ACC112 (cell line): ENCODE results near the gene AOC3.
"Not testable (repeated sequence)": the region's sequence is repeated elsewhere in the genome, so short reads cannot be mapped to it uniquely, and the experiment has no call there.

Experiments used
- H2AFZ ChIP-seq: fragments of 200-600 bp; sonication (generic); one replicate; pipeline ENCODE4 v1.6.0; 2017; ENCODE audit warnings: antibody characterized with exemption, low read length; ENCODE audit not compliant: unreplicated experiment
- H3K27ac ChIP-seq: fragments of 200-600 bp; sonication (generic); 2 replicates; pipeline ENCODE4 v1.5.1; 2014; ENCODE audit warnings: low read depth, mild to moderate bottlenecking, antibody characterized with exemption, low read length, moderate library complexity
- H3K27me3 ChIP-seq: fragments of 200-600 bp; sonication (generic); 2 replicates; pipeline ENCODE4 v1.6.1; 2014; ENCODE audit warnings: mild to moderate bottlenecking, antibody characterized with exemption, low read length, moderate library complexity, mixed read lengths; ENCODE audit not compliant: insufficient read depth
- H3K36me3 ChIP-seq: fragments of 200-600 bp; sonication (generic); 2 replicates; pipeline ENCODE4 v1.6.1; 2016; ENCODE audit warnings: mild to moderate bottlenecking, antibody characterized with exemption, low read length, moderate library complexity, mixed read lengths; ENCODE audit not compliant: insufficient read depth
- H3K4me1 ChIP-seq: fragments of 200-600 bp; sonication (generic); one replicate; pipeline ENCODE4 v1.6.1; 2016; ENCODE audit warnings: low read length, mixed read lengths; ENCODE audit not compliant: insufficient read depth, unreplicated experiment, control insufficient read depth
- H3K4me3 ChIP-seq: fragments of 200-600 bp; sonication (generic); 2 replicates; pipeline ENCODE4 v1.5.1; 2014; ENCODE audit warnings: mild to moderate bottlenecking, low read depth, low read length
- H3K79me2 ChIP-seq: fragments of 200-600 bp; sonication (generic); one replicate; pipeline ENCODE4 v1.6.0; 2016; ENCODE audit warnings: low read length; ENCODE audit not compliant: control insufficient read depth, unreplicated experiment, insufficient read depth

Gene AOC3

DNA sequence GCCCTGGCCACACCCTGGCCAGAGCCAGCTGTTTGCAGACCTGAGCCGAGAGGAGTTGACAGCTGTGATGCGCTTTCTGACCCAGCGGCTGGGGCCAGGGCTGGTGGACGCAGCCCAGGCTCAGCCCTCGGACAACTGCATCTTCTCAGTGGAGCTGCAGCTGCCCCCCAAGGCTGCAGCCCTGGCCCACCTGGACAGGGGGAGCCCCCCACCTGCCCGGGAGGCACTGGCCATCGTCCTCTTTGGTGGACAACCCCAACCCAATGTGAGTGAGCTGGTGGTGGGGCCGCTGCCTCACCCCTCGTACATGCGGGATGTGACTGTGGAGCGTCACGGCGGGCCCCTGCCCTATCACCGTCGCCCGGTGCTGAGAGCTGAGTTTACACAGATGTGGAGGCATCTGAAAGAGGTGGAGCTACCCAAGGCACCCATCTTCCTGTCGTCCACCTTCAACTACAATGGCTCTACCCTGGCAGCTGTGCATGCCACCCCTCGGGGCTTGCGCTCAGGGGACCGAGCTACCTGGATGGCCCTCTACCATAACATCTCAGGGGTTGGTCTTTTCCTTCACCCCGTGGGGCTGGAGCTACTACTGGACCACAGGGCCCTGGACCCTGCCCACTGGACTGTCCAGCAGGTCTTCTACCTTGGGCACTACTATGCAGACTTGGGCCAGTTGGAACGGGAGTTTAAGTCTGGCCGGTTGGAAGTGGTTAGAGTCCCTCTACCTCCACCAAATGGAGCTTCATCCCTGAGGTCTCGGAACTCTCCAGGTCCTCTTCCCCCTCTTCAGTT lies 6.0 kb upstream of the AOC3 start:
- H3K4me1 ChIP-seq = peaks cover 33% of the 10 kb centered on the region
- no peak overlapping the region for H2AFZ ChIP-seq
- peaks cover 17% of the 10 kb centered on the region; the same call in 1 of the 2 replicates for H3K36me3 ChIP-seq
- H3K4me3 ChIP-seq = no peak overlapping the region
- H3K79me2 ChIP-seq = no peaks in the 10 kb centered on the region
- no peaks in the 10 kb centered on the region for H3K27me3 ChIP-seq
- H3K27ac ChIP-seq = peak overlapping the region; percentile 76

DNA sequence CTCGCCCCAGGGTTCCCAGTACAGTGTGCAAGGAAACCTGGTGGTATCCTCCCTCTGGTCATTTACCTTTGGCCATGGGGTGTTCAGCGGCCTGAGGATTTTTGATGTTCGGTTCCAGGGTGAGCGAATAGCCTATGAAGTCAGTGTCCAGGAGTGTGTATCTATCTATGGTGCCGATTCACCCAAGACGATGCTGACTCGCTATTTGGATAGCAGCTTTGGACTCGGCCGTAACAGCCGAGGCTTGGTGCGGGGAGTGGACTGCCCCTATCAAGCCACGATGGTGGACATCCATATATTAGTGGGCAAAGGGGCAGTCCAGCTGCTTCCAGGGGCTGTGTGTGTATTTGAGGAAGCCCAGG lies 5.5 kb upstream of the AOC3 start:
- Histone ChIP-seq H3K4me3 (no peak overlapping the region), H3K27me3 (no peaks in the 10 kb centered on the region), H3K27ac (peak overlapping the region; percentile 76), H3K36me3 (peaks cover 17% of the 10 kb centered on the region; the same call in 1 of the 2 replicates), H3K79me2 (no peaks in the 10 kb centered on the region), H3K4me1 (peaks cover 36% of the 10 kb centered on the region), H2AFZ (no peak overlapping the region)

DNA sequence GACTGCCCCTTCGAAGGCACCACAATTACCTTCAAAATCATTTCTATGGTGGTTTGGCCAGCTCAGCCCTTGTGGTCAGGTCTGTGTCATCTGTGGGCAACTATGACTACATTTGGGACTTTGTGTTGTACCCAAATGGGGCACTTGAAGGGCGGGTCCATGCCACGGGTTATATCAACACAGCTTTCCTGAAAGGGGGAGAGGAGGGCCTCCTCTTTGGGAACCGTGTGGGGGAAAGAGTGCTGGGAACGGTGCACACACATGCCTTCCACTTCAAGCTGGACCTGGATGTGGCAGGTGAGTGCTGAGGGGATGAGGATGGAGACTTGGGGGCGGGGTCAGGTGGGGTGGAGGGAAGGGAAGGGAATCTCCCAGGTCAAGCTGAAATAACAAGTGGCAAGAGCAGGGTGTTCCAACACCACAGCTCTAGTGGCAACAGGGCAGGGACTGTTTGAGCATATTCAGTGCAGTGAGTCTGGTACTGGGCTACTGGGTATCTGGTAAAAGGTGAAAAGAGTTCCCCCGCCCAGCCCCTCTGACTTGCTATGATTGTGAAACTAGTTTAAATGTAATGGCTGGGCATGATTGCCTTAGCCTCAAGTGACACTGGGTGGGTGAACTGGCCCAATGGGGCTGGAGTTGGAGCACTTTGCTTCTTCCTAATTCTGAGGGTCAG lies 4.9 kb upstream of the AOC3 start:
- Histone ChIP-seq H2AFZ (no peak overlapping the region), H3K79me2 (no peaks in the 10 kb centered on the region), H3K4me3 (no peak overlapping the region), H3K27me3 (no peaks in the 10 kb centered on the region), H3K27ac (peak overlapping the region; percentile 76), H3K4me1 (peaks cover 41% of the 10 kb centered on the region), H3K36me3 (peaks cover 16% of the 10 kb centered on the region; the same call in 1 of the 2 replicates)

DNA sequence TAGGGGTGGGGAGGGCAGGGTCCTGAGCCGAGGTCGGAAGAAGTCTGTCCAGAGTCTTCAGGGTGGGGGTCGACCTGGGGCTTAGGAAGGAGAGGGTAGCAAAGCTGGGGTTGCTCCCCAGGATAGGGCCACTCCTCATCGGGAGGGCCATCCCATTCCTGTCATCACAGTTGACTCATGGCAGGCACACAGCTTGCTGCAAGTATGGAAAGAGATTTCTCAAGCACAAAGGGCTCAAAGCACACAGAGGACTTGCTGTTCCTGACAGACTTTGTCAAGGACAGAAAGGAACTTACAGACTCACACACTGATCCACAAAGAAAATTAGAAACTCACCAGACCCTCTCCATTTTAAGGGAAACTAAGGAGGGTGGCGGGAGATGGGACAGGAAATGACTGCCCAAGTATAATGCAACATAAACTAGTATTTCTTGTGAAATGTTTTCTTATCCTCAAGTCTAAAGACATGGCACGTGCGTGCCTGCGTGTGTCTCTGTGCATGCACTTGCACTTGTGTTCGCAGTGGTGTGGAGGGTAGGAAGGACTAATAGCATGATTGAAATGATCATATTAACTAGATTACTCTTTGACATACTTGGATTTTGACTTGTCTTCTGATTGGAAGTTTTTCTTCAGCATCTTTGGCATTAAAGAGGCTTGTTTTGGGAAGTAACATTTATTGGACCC lies 4.3 kb upstream of the AOC3 start:
- Histone ChIP-seq H3K27me3 (no peaks in the 10 kb centered on the region), H3K4me3 (no peak overlapping the region), H3K4me1 (peaks cover 42% of the 10 kb centered on the region), H3K79me2 (no peaks in the 10 kb centered on the region), H3K36me3 (peaks cover 9% of the 10 kb centered on the region; the same call in 1 of the 2 replicates), H3K27ac (peak overlapping the region; percentile 76), H2AFZ (no peak overlapping the region)

DNA sequence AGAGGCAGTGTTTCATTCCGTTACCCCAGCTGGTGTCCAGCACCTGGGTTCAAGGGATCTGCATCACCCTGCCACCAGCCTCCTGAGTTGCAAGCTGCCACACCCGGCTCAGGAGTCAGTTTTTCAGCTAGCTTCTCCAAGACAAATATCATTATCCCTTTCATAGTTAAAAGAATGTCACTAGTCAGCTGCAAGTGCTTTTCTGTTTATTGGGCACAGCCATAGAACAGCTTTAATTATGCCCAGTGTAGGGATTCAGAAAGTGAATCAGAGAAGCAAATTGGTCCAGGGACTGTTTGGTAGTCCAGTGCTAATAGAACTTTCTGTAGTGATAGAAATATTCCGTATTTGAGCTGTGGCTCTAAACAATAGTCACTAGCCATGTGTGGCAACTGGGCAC lies 2.9 kb upstream of the AOC3 start:
- peaks cover 38% of the 10 kb centered on the region for H3K4me1 ChIP-seq

DNA sequence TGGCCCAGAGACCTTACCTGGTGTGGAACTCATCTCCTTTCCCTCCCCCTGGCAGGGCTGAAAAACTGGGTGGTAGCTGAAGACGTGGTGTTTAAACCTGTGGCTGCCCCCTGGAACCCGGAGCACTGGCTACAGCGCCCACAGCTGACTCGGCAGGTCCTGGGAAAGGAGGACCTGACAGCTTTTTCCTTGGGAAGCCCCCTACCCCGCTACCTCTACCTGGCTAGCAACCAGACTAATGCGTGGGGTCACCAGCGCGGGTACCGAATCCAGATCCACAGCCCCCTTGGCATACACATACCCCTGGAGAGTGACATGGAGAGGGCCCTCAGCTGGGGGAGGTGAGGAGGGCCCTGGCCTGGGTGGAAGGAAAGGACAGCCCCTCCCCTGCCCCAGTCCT lies 2.0 kb upstream of the AOC3 start:
- no peak overlapping the region for H3K27ac ChIP-seq
- no peaks in the 10 kb centered on the region for H3K79me2 ChIP-seq
- H3K4me3 ChIP-seq = no peak overlapping the region
- H3K27me3 ChIP-seq = no peaks in the 10 kb centered on the region
- H3K4me1 ChIP-seq = peaks cover 35% of the 10 kb centered on the region
- 0 out of 2 replicates have a peak, but pooled peaks cover under 1% of the 10 kb centered on the region for H3K36me3 ChIP-seq
- H2AFZ ChIP-seq = no peak overlapping the region

More for the DNA sequence above, 2.9 kb upstream of the AOC3 start:
- H3K27me3 ChIP-seq = no peaks in the 10 kb centered on the region
- H2AFZ ChIP-seq = no peak overlapping the region
- H3K4me3 ChIP-seq = no peak overlapping the region
- no peaks in the 10 kb centered on the region for H3K79me2 ChIP-seq
- 0 out of 2 replicates have a peak, but pooled peaks cover 5% of the 10 kb centered on the region for H3K36me3 ChIP-seq
- H3K27ac ChIP-seq = no peak overlapping the region

DNA sequence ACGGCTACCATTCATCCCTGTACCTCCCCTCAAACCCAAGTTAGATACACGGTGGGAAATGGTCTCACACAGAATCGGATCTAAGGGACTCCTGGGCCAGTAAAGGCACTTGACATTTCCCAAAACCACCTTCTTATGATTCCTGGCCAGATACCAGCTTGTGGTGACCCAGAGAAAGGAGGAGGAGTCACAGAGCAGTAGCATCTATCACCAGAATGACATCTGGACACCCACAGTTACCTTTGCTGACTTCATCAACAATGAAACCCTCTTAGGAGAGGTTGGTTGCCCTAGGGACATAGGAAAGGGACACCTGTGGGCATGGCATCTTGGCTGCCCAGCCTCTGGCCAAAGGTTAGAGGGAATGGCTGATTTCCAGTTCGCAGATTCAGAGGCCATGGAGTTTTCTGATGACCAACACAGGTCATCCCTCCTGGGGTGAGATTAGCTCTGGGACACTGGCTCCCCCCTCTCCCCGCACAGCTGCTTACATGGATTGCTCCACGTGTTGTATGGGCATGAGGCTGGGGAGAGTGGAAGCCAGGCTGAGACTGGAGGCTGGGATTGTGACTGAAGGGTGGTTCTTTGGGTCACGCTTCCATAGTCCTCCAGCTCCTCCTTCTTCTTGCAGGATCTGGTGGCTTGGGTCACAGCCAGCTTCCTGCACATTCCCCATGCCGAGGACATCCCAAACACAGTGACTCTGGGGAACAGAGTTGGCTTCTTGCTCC lies 1.4 kb upstream of the AOC3 start:
- Histone ChIP-seq H3K27me3 (no peaks in the 10 kb centered on the region), H3K4me1 (peaks cover 34% of the 10 kb centered on the region), H3K36me3 (no peaks in the 10 kb centered on the region), H3K79me2 (no peaks in the 10 kb centered on the region), H3K4me3 (no peak overlapping the region), H2AFZ (no peak overlapping the region), H3K27ac (no peak overlapping the region)

DNA sequence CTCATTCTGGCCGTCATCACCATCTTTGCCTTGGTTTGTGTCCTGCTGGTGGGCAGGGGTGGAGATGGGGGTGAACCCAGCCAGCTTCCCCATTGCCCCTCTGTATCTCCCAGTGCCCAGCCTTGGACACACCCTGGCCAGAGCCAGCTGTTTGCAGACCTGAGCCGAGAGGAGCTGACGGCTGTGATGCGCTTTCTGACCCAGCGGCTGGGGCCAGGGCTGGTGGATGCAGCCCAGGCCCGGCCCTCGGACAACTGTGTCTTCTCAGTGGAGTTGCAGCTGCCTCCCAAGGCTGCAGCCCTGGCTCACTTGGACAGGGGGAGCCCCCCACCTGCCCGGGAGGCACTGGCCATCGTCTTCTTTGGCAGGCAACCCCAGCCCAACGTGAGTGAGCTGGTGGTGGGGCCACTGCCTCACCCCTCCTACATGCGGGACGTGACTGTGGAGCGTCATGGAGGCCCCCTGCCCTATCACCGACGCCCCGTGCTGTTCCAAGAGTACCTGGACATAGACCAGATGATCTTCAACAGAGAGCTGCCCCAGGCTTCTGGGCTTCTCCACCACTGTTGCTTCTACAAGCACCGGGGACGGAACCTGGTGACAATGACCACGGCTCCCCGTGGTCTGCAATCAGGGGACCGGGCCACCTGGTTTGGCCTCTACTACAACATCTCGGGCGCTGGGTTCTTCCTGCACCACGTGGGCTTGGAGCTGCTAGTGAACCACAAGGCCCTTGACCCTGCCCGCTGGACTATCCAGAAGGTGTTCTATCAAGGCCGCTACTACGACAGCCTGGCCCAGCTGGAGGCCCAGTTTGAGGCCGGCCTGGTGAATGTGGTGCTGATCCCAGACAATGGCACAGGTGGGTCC lies 607 bp downstream of the AOC3 start:
- peaks cover 19% of the 10 kb centered on the region for H3K4me1 ChIP-seq

DNA sequence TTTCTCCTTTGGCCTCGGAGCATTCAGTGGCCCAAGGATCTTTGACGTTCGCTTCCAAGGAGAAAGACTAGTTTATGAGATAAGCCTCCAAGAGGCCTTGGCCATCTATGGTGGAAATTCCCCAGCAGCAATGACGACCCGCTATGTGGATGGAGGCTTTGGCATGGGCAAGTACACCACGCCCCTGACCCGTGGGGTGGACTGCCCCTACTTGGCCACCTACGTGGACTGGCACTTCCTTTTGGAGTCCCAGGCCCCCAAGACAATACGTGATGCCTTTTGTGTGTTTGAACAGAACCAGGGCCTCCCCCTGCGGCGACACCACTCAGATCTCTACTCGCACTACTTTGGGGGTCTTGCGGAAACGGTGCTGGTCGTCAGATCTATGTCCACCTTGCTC lies 1.4 kb downstream of the AOC3 start:
- Histone ChIP-seq H2AFZ (no peak overlapping the region), H3K79me2 (no peaks in the 10 kb centered on the region), H3K27ac (no peak overlapping the region), H3K27me3 (no peaks in the 10 kb centered on the region), H3K36me3 (no peaks in the 10 kb centered on the region), H3K4me1 (peaks cover 11% of the 10 kb centered on the region), H3K4me3 (no peak overlapping the region)

More for the DNA sequence above, 607 bp downstream of the AOC3 start:
- not testable (repeated sequence) for H3K4me3 ChIP-seq, H3K79me2 ChIP-seq, H3K27me3 ChIP-seq, H2AFZ ChIP-seq, H3K27ac ChIP-seq, H3K36me3 ChIP-seq
